Measurements from ENCODE around the gene FOXS1. TPM values are rescaled to one million over a fixed set of nuclear protein-coding genes. Genes with fewer than 3 reads are reported as not detected.
A peak's percentile ranks its signal among the peaks of the same experiment; 100 is the strongest.

FOXS1 gene
- total RNA-seq, 1 donor from 2014 or later: 3.3 TPM

DNA sequence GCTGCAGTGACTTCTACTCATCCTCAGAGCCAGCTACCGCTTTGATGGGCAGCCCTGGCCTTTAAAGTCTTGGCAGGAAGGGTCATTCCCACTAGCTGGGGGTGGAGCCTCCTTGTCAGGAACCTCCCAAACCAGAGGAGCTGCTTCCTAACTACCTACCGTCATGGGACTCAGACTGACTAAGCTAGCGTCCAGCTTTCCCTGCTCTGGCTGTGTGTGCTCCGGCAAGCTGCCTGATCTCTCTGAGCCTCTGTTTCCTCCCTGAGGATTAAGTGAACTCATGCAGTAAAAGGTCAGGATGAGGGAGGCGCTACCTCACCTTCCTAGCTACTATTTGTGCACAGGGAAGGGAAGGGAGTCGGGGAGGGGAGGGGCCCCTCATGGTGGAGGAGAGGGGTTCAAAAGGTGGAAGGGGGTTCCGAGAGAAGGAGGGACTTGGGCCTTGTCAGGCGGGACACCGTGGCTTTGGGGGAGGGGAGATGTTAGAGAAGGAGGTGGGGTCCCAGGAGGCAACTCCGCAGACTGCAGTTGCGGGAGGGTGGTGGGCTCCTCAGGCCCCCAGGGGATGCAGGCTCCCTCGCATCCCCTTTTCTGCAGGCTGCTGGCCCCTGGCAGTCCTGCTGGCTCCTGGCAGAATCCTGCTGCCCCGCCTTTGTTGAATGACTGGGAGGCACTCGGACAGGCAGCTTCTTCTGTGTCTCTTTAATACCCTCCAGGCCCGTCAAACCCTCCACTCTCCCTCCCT is 15.2 kb upstream of the FOXS1 start:
- peak overlapping the region; percentile 56 for H3K4me3 ChIP-seq
- H3K4me1 ChIP-seq: peaks cover 11% of the 10 kb centered on the region
- no peak overlapping the region for H3K27ac ChIP-seq
- TF ChIP-seq, protein P1, sequence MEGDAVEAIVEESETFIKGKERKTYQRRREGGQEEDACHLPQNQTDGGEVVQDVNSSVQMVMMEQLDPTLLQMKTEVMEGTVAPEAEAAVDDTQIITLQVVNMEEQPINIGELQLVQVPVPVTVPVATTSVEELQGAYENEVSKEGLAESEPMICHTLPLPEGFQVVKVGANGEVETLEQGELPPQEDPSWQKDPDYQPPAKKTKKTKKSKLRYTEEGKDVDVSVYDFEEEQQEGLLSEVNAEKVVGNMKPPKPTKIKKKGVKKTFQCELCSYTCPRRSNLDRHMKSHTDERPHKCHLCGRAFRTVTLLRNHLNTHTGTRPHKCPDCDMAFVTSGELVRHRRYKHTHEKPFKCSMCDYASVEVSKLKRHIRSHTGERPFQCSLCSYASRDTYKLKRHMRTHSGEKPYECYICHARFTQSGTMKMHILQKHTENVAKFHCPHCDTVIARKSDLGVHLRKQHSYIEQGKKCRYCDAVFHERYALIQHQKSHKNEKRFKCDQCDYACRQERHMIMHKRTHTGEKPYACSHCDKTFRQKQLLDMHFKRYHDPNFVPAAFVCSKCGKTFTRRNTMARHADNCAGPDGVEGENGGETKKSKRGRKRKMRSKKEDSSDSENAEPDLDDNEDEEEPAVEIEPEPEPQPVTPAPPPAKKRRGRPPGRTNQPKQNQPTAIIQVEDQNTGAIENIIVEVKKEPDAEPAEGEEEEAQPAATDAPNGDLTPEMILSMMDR (IDR thresholded peaks at IDR 0.05): no peak
- intact Hi-C loops (cut with DNase I): no loop called here
- no peaks in the 10 kb centered on the region for H3K36me3 ChIP-seq
- DNase-seq: no peak
- peak; percentile 18 for ATAC-seq
- peaks cover 33% of the 10 kb centered on the region for H3K27me3 ChIP-seq
- H3K9me3 ChIP-seq: no peaks in the 10 kb centered on the region

DNA sequence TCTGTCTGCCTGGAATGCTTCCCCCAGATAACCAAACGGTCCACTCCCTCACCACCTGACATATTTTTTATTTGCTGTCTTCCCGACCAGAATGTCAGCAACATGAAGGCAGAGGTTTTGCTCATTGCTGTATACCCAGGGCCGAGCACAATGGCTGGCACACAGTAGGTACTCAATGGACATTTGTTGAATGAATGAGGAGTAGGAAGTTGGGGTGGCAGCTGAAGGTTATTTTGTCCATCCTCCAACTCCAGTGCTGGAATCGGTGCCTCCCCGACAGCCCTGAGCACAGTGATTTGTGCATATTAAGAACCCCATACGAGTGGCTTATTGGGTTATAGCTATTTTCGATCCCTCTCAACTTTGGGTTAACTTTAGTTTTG is 14.6 kb upstream of the FOXS1 start:
- peaks cover 39% of the 10 kb centered on the region for H3K27me3 ChIP-seq

DNA sequence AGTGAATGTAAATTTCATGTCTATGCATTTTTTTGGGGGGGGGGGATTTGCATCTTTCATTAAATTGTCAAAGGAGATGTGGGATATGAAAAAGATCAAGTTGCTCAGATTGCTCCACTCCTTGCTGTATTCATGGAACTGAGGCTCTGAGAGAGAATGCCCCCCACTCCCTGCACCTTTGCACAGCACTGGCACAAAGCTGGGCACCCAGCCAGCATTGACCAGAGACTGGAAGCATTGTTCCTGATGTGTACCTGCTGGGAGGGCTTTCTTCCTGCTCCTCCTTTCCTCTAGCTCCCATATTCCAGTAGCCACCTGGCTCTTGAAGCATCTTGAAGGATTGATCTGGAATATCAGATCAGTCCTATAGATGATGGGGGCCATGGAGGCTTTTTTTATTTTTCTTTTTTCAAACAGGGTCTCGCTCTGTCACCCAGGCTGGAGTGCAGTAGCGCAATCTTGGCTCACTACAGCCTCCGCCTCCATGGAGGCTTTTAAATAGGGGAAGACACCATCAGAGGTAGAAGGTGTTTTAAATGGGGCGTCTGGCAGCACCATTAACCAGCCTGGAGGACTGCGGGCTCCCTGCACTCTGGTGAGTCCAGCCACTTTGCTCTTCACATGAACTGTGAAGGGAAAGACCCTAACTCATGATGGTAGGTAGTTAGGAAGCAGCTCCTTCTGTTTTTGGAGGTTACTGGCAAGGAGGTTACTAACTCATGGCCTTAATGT is 14.0 kb upstream of the FOXS1 start:
- Histone ChIP-seq H3K4me3 (no peak overlapping the region), H3K27me3 (peaks cover 40% of the 10 kb centered on the region), H3K9me3 (no peaks in the 10 kb centered on the region), H3K4me1 (peaks cover 11% of the 10 kb centered on the region), H3K27ac (no peak overlapping the region), H3K36me3 (no peaks in the 10 kb centered on the region)
- no peak for DNase-seq
- ATAC-seq: no peak
- TF ChIP-seq, protein P1 (IDR thresholded peaks at IDR 0.05): no peak
- intact Hi-C loops (cut with DNase I): loop anchor here (10.0 kb wide), 1 partner anchor 165 kb away; no protein-coding TSS in a partner anchor

More for the DNA sequence above, 14.6 kb upstream of the FOXS1 start:
- intact Hi-C loops (cut with DNase I): loop anchor here (10.0 kb wide), 1 partner anchor 165 kb away; no protein-coding TSS in a partner anchor
- Histone ChIP-seq H3K4me1 (peaks cover 11% of the 10 kb centered on the region), H3K4me3 (no peak overlapping the region), H3K9me3 (no peaks in the 10 kb centered on the region), H3K27ac (no peak overlapping the region), H3K36me3 (no peaks in the 10 kb centered on the region)
- TF ChIP-seq, protein P1 (IDR thresholded peaks at IDR 0.05): no peak
- ATAC-seq (no peak), DNase-seq (no peak)

DNA sequence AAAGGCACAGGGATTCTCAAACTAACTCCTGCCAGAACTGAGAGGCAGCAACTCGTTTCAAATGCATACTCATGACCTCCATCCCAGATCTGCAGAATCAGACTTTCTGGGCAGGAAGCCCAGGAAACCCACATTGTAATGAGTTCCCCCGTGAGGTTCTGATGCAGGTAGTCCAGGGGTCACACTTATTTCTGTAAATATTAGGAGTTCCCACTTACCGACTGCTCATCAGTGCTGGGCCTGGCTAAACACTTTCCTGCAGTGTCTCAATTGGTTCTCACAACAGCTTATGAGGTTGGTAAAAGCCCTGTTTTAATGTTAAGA is 13.3 kb upstream of the FOXS1 start:
- Histone ChIP-seq H3K9me3 (no peaks in the 10 kb centered on the region), H3K36me3 (no peaks in the 10 kb centered on the region), H3K27ac (no peak overlapping the region), H3K27me3 (peaks cover 40% of the 10 kb centered on the region), H3K4me3 (no peak overlapping the region), H3K4me1 (peaks cover 11% of the 10 kb centered on the region)
- DNase-seq (no peak), ATAC-seq (no peak)
- intact Hi-C loops (cut with DNase I): loop anchor here (10.0 kb wide), 1 partner anchor 166 kb away; no protein-coding TSS in a partner anchor
- TF ChIP-seq, protein P1 (IDR thresholded peaks at IDR 0.05): no peak

DNA sequence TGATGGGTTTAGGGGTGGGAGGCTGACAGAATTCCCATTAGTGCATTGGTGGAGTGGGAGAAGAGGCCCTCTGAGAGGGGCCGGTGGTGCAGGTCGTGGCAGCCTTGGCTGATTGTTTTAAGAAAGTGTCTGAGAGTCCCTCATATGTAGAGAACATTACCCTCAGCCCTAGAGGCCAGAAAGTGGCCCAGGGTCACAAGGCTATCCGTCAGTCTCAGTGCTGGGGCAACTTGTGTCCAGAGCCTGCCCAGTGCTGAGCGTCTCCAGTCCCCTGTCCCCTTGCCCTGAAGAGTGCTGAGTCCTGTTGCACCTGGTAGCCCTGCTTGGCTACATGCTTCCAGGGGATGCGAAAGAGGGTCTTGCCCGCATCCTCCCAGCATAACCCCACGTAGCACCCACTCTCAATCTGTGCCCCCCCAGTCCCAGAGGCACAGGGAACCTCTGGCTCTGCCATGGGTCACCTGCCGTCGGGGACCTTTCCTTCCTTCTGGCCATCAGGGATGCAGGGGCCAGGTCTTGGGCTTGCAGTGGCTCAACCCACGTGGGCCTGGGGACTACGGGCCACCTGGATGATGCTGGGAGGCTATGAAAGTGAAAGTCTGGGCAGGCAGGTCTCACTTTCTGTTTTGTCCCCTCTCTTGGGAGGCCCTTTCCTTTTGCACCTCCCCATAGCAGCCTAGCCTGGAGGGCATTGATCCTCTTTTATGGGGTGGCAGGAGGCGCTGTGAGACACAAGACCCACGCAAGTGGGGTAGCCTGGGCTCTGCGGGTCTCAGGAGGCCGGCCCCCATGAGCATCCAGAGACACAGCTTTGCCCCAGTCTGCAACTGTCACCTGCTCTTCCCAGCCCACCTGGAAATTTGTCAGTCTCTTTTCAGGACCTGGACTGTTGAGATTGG is 12.7 kb upstream of the FOXS1 start:
- DNase-seq: peak; percentile 28
- peaks cover 40% of the 10 kb centered on the region for H3K27me3 ChIP-seq
- no peak overlapping the region for H3K27ac ChIP-seq
- peaks cover 11% of the 10 kb centered on the region for H3K4me1 ChIP-seq
- intact Hi-C loops (cut with DNase I): loop anchor here (10.0 kb wide), 1 partner anchor 167 kb away; no protein-coding TSS in a partner anchor
- no peaks in the 10 kb centered on the region for H3K36me3 ChIP-seq
- no peaks in the 10 kb centered on the region for H3K9me3 ChIP-seq
- H3K4me3 ChIP-seq: no peak overlapping the region
- TF ChIP-seq, protein P1 (IDR thresholded peaks at IDR 0.05): no peak
- no peak for ATAC-seq

Data from upper lobe of right lung (tissue), 1 donor.